GM21528 (cell line): ENCODE data around the gene C19orf67.

Experiments
- ATAC-seq: cut with Tn5 transposase; IDR thresholded peaks from one replicate; pipeline ENCODE4 v1.9.1; 2021; ENCODE audit warnings: mild to moderate bottlenecking, moderate library complexity; ENCODE audit not compliant: unreplicated experiment, low FRiP score

Gene C19orf67

DNA sequence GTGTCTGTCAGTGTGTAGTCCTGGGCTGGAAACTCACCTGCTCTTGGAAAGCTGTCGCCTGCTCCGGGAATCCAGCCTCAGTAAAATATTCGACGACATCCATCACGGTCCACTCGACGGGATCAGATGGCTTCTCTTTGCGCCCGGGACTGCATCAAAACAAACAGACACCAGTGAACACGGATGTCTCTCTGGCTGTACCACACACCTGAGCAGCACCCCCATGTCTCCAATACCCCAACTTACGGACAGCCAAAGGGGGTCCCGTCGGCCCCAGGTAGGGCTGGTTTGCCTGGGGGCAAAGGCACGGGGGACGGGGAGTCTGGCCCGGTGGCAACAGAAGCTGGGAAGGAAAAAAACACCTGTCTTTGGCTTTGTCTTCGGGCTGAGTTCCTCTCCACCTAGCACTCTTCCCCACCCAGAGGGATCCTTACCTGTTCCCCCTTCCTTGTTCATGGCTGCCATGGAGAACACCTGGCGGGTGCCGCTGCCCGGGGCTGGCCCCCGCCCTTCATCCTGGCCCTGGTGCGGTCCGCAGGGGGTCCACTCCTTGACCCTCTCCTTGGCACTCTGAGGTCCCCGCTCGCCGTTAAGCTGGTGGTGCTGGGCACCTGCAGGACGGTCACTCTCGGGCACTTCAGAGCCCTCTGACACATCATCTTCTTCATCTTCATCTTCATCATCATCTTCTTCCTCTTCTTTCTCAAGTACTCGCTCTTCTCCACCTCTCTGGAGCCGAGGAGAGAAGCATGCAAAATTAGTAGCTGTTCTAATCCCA lies 3.2 kb upstream of the C19orf67 start:
- no peak for ATAC-seq

DNA sequence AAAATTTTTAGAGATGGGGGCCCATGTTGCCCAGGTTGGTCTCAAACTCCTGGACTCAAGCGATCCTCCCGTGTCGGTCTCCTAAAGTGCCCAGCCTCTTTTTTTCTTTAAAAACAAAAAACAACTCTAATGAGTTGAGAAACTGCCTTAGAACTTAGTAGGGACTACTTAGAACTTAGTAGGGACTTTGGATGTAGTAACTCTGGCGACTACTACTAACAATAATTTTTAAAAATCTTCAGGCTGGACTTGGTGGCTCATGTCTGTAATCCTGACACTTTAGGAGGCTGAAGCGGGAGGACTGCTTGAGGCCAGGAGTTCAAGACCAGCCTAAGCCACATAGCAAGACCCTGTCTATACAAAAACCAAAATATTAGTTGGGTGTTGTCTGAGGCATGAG lies 515 bp upstream of the C19orf67 start:
- no peak for ATAC-seq

DNA sequence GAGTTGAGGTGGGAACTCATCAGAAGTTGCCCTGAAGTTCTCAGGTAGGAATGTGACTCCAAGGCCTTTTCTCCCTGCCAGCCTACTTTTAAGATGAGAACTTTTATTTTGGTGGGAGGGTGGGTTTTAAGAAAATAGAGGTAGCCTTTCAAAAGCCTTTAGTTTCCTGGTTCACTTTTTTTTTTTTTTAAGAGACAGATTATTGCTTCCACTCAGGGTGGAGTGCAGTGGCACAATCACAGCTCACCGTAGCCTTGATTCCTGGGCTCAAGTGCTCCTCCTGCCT lies 3.0 kb downstream of the C19orf67 start:
- no peak for ATAC-seq

GRCh38 chr19:14081797-14082674 lies 3.5 kb downstream of the C19orf67 start:
- ATAC-seq, result peak; percentile 10

DNA sequence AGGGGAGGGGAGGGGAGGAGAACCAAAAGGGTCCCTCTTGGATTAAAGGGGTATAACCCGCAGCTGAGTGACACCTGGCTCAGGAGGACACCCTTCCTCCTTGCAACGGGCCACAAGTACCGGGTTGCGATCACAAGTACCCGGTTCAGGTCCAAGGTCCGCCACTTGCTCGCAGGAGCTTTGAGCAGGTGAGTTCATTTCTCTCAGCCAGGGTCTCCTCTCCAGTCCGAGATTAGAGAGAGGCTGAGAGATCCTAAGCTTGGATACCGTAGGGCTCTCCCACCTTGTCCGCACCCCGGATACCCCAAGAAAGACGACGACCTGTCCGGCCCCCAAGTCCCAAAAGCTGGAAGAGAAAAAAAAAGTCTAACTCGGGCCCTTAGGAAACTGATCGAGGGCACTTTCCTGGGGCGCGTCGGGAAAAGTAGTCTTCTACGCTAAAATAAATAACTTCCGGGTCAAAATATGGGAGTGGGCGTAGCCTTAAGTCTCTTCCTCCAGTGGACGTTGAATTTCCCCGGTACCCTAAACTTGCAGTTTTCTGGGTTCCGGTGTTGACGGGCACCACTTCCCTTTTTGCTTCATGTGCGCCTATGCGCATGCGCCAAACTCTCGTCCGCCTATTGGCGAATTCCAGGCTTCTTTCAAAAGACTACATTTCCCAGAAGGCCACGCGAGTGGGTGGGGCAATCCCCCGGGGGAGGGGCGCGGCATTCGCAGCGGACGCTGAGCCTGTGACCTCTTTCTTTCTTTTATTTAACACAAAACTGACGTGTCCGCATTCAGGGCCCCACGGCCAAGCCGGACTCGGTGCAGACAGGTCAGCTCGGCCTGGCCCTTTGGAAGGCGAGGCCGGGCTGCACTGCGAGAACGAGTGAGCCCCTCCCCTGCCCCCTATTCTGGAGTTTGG lies 4.4 kb downstream of the C19orf67 start:
- peak; percentile 73 for ATAC-seq

DNA sequence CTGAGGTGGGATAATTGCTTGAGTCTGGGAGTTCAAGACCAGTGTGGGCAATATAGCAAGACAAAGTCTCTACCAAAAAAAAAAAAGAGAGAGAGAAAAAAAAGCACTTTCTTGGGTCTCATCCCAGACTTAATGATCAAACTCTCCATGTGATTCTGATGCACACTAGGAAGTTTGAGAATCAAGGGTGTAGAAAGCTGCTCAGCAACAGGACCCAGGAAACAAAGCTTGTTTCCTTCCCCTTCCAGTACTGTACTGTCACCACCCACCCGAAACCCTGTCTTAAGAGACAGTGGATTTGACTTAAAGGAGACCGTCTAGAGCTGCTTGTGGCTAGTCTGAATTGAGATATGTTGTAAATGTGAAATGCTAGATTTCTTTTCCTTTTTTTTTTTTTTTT lies 7.2 kb downstream of the C19orf67 start:
- ATAC-seq, result no peak

DNA sequence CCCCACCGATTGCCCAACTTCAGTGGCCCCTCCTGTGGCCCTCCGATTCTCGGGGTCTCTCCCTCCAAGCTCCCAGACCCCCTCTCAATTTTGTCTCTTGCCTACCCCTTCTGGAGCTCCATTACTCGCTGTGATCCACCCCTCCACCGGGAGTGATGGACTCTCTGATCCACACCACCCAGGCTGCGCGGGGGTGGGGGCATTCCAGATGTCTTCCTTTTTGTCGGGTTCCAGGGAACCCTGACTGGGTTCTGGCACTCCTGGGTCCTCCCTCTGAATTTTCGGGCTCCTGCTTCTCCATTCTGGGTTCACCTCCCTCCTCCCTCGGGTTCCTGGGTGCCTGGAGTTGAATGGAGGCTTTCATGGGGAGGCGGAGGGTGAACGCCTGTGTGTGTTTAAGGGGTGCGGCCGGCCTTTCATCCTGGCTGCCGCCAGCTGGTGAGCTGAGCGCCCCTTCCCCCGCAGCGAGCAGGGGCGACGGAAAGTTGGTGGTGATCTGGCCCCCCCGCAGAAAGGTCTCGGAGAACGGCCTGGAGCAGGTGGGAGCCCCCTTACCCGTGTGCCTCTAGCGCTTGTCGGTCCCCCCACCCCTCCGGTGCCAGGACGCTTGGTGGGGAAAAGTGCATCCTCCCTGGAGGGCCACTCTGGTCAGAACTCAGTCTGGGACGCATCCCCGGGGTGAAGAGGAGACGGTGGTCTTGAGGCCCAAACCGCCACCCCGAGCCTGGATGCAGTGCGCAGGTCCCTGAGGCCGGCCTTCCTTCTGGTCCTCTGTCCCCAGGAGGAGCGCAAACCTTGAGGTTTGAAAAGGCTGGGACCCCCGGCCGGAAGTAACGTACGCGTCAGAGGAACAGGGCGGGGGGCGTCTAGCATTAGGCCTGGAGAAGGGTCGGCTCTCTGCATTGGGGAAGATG lies 11.4 kb downstream of the C19orf67 start:
- no peak for ATAC-seq

DNA sequence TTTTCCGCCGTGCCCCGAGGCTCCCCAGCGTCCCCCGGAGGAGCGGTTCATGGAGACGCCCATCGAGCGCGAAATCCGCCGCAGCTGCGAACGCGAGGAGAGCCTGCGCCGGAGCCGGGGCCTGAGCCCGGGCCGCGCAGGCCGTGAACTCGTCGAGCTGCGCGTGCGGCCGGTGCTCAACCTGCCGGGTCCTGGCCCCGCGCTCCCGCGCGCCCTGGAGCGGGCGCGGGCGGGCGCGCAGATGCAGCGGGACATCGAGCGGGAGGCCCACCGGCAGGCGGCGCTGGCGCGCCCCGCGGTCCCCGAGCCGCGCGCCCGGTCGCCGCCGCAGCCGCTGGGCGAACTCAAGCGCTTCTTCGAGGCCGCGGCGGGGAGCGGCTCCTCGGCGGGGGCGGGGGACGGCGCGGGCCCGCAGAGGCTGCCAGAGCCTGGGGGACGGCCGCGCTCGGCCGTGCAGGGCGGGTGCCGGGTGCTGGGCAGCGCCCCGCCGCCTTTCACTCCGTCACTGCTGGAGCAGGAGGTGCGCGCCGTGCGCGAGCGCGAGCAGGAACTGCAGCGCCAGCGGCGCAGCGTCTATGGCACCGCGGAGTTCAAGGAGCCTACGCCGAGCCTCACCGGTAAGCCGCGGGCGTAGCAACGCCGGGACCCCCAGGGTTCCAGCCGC lies 12.2 kb downstream of the C19orf67 start:
- no peak for ATAC-seq

DNA sequence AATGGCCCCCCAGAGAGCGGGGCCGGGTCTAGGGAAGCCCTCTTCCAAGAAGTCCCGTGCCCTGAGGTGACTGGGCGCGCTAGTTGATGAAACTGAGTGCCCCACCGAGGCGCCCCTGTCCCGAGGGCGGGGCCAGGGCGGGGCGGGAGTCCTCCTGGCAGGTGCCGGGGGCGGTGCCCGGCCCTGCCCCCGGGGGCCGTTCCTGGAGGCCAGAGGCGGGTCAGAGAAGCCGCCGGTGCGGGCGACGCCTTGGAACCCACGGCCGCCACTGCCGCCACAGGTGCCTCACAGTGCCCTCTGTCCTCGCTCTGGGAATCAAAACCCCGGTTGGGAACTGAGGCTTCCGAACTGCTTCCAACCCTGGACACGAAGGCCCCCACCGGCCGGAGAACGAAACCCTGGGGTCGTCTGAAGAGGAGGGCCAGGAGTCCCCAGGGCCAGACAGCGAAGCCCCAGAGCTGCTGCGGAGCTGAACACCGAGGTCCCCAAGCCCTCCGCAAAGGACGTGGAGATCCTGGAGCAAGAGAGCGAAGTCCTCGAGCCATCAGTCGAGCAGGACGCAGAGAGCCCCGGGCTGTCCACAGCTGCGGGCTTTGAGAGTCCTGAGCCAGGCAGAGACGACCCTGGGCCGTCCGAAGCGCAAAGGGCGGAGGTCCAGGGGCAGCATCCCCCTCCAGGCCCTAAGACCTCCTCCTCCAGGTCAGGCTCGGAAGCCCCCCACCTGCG lies 12.9 kb downstream of the C19orf67 start, which contains the start of gene MISP3:
Gene MISP3 (plus strand): TSS at position 252 of the 726 bp plus-strand sequence. CDS start 524 bp downstream, outside the sequence.
- ATAC-seq, result no peak

DNA sequence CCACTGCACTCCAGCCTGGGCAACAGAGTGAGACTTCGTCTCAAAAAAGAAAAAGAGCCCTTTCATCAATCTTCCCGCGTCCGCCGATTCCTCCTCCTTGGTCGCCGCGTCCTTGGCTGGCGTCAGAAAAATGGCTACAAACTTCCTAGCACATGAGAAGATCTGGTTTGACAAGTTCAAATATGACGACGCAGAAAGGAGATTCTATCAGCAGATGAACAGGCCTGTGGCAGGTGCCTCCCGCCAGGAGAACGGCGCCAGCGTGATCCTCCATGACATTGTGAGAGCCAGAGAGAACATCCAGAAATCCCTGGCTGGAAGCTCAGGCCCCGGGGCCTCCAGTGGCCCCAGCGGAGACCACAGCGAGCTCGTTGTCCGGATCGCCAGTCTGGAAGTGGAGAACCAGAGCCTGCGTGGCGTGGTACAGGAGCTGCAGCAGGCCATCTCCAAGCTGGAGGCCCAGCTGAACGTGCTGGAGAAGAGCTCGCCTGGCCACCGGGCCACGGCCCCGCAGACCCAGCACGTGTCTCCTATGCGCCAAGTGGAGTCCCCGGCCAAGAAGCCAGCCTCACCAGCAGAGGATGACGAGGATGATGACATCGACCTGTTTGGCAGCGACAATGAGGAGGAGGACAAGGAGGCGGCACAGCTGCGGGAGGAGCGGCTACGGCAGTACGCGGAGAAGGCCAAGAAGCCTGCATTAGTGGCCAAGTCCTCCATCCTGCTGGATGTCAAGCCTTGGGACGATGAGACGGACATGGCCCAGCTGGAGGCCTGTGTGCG lies 15.1 kb downstream of the C19orf67 start:
- no peak for ATAC-seq

DNA sequence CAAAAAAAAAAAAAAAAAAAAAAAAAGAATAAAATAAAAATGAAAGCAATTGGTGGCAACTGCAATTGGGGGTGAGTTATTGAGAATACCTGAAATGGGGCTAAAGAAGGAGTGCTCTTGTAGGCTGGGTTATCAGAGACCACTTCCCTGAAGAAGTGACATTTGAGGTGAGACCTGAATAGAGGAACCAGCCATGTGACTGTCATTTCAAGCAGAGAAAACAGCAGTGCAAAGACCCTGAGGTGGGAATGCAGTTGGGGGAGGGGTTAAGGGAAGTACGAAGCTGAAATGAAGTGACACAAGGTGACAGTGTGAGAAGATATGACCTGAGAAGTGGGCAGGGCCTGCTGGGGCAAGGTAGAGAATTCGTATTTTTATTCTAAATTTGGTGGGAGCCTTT lies 19.4 kb downstream of the C19orf67 start:
- ATAC-seq, result no peak

GRCh38 chr19:14063105-14063504 lies 22.5 kb downstream of the C19orf67 start:
- ATAC-seq, result no peak

DNA sequence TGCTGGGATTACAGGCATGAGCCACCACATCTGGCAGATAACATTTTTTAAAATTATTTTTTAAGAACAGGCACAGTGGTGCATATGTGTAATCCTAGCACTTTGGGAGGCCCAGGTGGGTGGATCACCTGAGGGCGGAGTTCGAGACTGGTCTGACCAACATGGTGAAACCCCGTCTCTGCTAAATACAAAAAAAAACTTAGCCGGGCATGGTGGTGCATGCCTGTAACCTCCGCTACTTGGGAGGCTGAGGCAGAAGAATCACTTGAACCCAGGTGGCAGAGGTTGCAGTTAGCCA lies 23.1 kb downstream of the C19orf67 start:
- ATAC-seq, result no peak

GRCh38 chr19:14061751-14062557 lies 23.6 kb downstream of the C19orf67 start, which contains the start of gene PALM3:
PALM3 (minus strand) TSS chr19:14062076; CDS start chr19:14061980, 96 bp downstream.
- ATAC-seq, result no peak

- no peak for ATAC-seq
Measured at GRCh38 chr19:14061081-14061749, 24.4 kb downstream of the C19orf67 start.

GRCh38 chr19:14059652-14060155 lies 25.9 kb downstream of the C19orf67 start:
- no peak for ATAC-seq
